ENCODE measurements around the gene GDPD5.

GDPD5 gene

GRCh38 chr11:75482931-75483469 is 42.7 kb downstream of the GDPD5 start:
- no peak for TF ChIP-seq CTCF (IDR thresholded peaks at IDR 0.05; ENCODE audit: control insufficient read depth, insufficient read depth, low read depth, low read length, missing control alignments)
- DNase-seq (ENCODE audit: low read depth): no peak
- no peak overlapping the region for H3K4me3 ChIP-seq (ENCODE audit: control insufficient read depth, low read depth, low read length)

- no peak for DNase-seq (ENCODE audit: low read depth)
- H3K4me3 ChIP-seq (ENCODE audit: control insufficient read depth, low read depth, low read length): no peak overlapping the region
- no peak for TF ChIP-seq CTCF (IDR thresholded peaks at IDR 0.05; ENCODE audit: control insufficient read depth, insufficient read depth, low read depth, low read length, missing control alignments)
Observed at GRCh38 chr11:75481922-75482606, 43.7 kb downstream of the GDPD5 start.

- no peak overlapping the region for H3K4me3 ChIP-seq (ENCODE audit: control insufficient read depth, low read depth, low read length)
- no peak for TF ChIP-seq CTCF (IDR thresholded peaks at IDR 0.05; ENCODE audit: control insufficient read depth, insufficient read depth, low read depth, low read length, missing control alignments)
- DNase-seq (ENCODE audit: low read depth): no peak
Observed at GRCh38 chr11:75481223-75481921, 44.4 kb downstream of the GDPD5 start.

- DNase-seq (ENCODE audit: low read depth): no peak
- no peak for TF ChIP-seq CTCF (IDR thresholded peaks at IDR 0.05; ENCODE audit: control insufficient read depth, insufficient read depth, low read depth, low read length, missing control alignments)
- no peak overlapping the region for H3K4me3 ChIP-seq (ENCODE audit: control insufficient read depth, low read depth, low read length)
Observed at GRCh38 chr11:75480185-75481175, 45.3 kb downstream of the GDPD5 start.

- no peak for DNase-seq (ENCODE audit: low read depth)
- H3K4me3 ChIP-seq (ENCODE audit: control insufficient read depth, low read depth, low read length): no peak overlapping the region
- TF ChIP-seq CTCF (IDR thresholded peaks at IDR 0.05; ENCODE audit: control insufficient read depth, insufficient read depth, low read depth, low read length, missing control alignments): no peak
Observed at GRCh38 chr11:75479597-75480145, 46.1 kb downstream of the GDPD5 start.

Data from AG09309 (cell line).